SK-N-SH treated with all-trans-retinoic acid at 6 μM for 48 hours (cell line): Measurements from ENCODE around the gene HTR2B.

Experiments used
- ATAC-seq: fragments of 200-7000 bp; cut with Tn5 transposase; 3 replicates; pipeline ENCODE4 v1.9.1; 2020; ENCODE audit warnings: mild to moderate bottlenecking, moderate library complexity
- ARNTL ChIP-seq: fragments of 450-650 bp; formaldehyde crosslinking; IDR thresholded peaks from 2 replicates; pipeline ENCODE4 v1.5.0; 2020; ENCODE audit warnings: low read depth, mild to moderate bottlenecking, moderate library complexity, borderline replicate concordance
- BACH2 ChIP-seq: fragments of 250-450 bp; sonication (Bioruptor Pico); IDR thresholded peaks from 2 replicates; pipeline ENCODE4 v1.9.0; 2021; ENCODE audit warnings: mild to moderate bottlenecking, borderline replicate concordance
- CSDC2 ChIP-seq: fragments of 250-450 bp; sonication (Bioruptor Pico); IDR thresholded peaks from 2 replicates; pipeline ENCODE4 v1.5.0; 2020; ENCODE audit warnings: mild to moderate bottlenecking, moderate library complexity
- ESRRG ChIP-seq: fragments of 250-450 bp; sonication (Bioruptor Pico); IDR thresholded peaks from 2 replicates; pipeline ENCODE4 v1.6.1; 2021; ENCODE audit warnings: mild to moderate bottlenecking
- GLIS3 ChIP-seq: fragments of 250-450 bp; sonication (Bioruptor Pico); IDR thresholded peaks from 2 replicates; pipeline ENCODE4 v1.5.0; 2020; ENCODE audit warnings: mild to moderate bottlenecking, moderate library complexity
- ISL1 ChIP-seq: fragments of 250-450 bp; sonication (Bioruptor Pico); IDR thresholded peaks from 2 replicates; pipeline ENCODE4 v2.1.2; 2022; ENCODE audit warnings: mild to moderate bottlenecking, moderate library complexity
- OSR1 ChIP-seq: fragments of 250-450 bp; sonication (Bioruptor Pico); IDR thresholded peaks from 2 replicates; pipeline ENCODE4 v1.8.0; 2022; ENCODE audit warnings: moderate library complexity, mild to moderate bottlenecking, inconsistent platforms
- PPARA ChIP-seq: fragments of 250-450 bp; sonication (Bioruptor Pico); IDR thresholded peaks from 2 replicates; pipeline ENCODE4 v1.5.0; 2020; ENCODE audit warnings: mild to moderate bottlenecking, borderline replicate concordance
- RARB ChIP-seq: fragments of 250-450 bp; sonication (Bioruptor Pico); IDR thresholded peaks from 2 replicates; pipeline ENCODE4 v1.8.0; 2021; ENCODE audit warnings: mild to moderate bottlenecking, moderate library complexity
- SNAI2 ChIP-seq: fragments of 250-450 bp; sonication (Bioruptor Pico); IDR thresholded peaks from 2 replicates; pipeline ENCODE4 v1.5.0; 2020; ENCODE audit warnings: mild to moderate bottlenecking, moderate library complexity
- TCF4 ChIP-seq: fragments of 250-450 bp; sonication (Bioruptor Pico); IDR thresholded peaks from 2 replicates; pipeline ENCODE4 v1.8.0; 2021; ENCODE audit warnings: mild to moderate bottlenecking, moderate library complexity, borderline replicate concordance
- TOX ChIP-seq: fragments of 250-450 bp; sonication (Bioruptor Pico); IDR thresholded peaks from 2 replicates; pipeline ENCODE4 v1.8.0; 2021; ENCODE audit warnings: mild to moderate bottlenecking, moderate library complexity, borderline replicate concordance
- ZC3H10 ChIP-seq: fragments of 250-450 bp; sonication (Bioruptor Pico); IDR thresholded peaks from 2 replicates; pipeline ENCODE4 v1.5.1; 2021; ENCODE audit warnings: mild to moderate bottlenecking, moderate library complexity
- ZFP3 ChIP-seq: fragments of 250-450 bp; sonication (Bioruptor Pico); IDR thresholded peaks from 2 replicates; pipeline ENCODE4 v1.5.0; 2020; ENCODE audit warnings: mild to moderate bottlenecking, moderate library complexity
- ZFP30 ChIP-seq: fragments of 450-650 bp; formaldehyde crosslinking; IDR thresholded peaks from 2 replicates; pipeline ENCODE4 v1.5.0; 2022; ENCODE audit warnings: mild to moderate bottlenecking, moderate library complexity
- ZNF565 ChIP-seq: fragments of 450-650 bp; formaldehyde crosslinking; conservative IDR thresholded peaks from 2 replicates; pipeline ENCODE4 v1.5.0; 2020; ENCODE audit warnings: low read depth, mild to moderate bottlenecking, moderate library complexity
- ZNF70 ChIP-seq: fragments of 450-650 bp; formaldehyde crosslinking; IDR thresholded peaks from 2 replicates; pipeline ENCODE4 v1.5.0; 2020; ENCODE audit warnings: mild to moderate bottlenecking, moderate library complexity
- ZNF8 ChIP-seq: fragments of 450-650 bp; formaldehyde crosslinking; IDR thresholded peaks from 2 replicates; pipeline ENCODE4 v1.5.0; 2020; ENCODE audit warnings: mild to moderate bottlenecking, moderate library complexity
- TF ChIP-seq, protein P1 (sequence below): fragments of 250-450 bp; sonication (Bioruptor Pico); IDR thresholded peaks from 2 replicates; pipeline ENCODE4 v1.5.1; 2020; ENCODE audit warnings: low read depth, mild to moderate bottlenecking, moderate library complexity
- TF ChIP-seq, protein P2 (sequence below): fragments of 250-450 bp; sonication (Bioruptor Pico); IDR thresholded peaks from 2 replicates; pipeline ENCODE4 v1.8.0; 2020; ENCODE audit warnings: mild to moderate bottlenecking, moderate library complexity, borderline replicate concordance
- TF ChIP-seq, protein P3 (sequence below): fragments of 250-450 bp; sonication (Bioruptor Pico); IDR thresholded peaks from 2 replicates; pipeline ENCODE4 v1.8.0; 2021; ENCODE audit warnings: low read depth, mild to moderate bottlenecking, moderate library complexity, borderline replicate concordance
- TF ChIP-seq, protein P4 (sequence below): fragments of 250-450 bp; sonication (Bioruptor Pico); IDR thresholded peaks from 2 replicates; pipeline ENCODE4 v1.5.1; 2021; ENCODE audit warnings: mild to moderate bottlenecking, moderate library complexity
- TF ChIP-seq, protein P5 (sequence below): fragments of 250-450 bp; sonication (Bioruptor Pico); IDR thresholded peaks from 2 replicates; pipeline ENCODE4 v1.5.0; 2020; ENCODE audit warnings: mild to moderate bottlenecking, moderate library complexity

The HTR2B gene

DNA sequence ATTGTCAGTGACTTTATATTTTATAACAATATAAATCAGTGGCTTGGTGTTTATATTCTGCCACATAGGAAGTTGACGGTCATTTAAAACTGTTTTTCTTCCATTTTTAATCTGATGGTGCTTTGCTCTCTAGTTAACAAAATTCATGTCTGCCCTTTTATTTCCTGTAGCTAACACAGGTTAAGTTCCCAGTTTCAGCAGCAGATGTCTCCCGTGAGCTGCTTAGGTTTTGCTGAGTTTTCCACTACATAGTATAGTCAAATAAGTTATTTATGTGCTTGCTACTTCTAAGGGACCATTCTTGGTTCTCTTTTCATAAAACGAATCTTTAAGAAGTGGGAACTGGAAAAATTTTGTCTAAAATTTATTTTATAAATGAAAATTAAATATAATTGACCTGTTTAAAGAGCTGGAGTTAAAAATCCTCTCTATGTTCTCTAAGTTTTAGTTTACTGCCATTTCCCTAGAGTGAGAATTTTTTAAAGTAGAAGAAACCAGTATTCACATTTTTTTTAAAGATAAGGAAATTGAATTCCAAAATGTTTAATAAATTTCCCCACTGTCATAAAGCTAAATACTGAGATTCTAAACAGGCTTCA lies 20.6 kb downstream of the HTR2B start:
- ATAC-seq: peak; percentile 94
- TF ChIP-seq ZFP3 (CRISPR knock-in tag) (no peak), PPARA (no peak), ESRRG (no peak), ZNF565 (CRISPR knock-in tag) (no peak), SNAI2 (CRISPR knock-in tag) (no peak), TOX (CRISPR knock-in tag) (no peak), RARB (CRISPR knock-in tag) (no peak), ZC3H10 (CRISPR knock-in tag) (no peak), ZNF70 (CRISPR knock-in tag) (no peak), OSR1 (CRISPR knock-in tag) (no peak), ARNTL (no peak), BACH2 (CRISPR knock-in tag) (no peak), CSDC2 (CRISPR knock-in tag) (no peak)
- TF ChIP-seq, protein P1, sequence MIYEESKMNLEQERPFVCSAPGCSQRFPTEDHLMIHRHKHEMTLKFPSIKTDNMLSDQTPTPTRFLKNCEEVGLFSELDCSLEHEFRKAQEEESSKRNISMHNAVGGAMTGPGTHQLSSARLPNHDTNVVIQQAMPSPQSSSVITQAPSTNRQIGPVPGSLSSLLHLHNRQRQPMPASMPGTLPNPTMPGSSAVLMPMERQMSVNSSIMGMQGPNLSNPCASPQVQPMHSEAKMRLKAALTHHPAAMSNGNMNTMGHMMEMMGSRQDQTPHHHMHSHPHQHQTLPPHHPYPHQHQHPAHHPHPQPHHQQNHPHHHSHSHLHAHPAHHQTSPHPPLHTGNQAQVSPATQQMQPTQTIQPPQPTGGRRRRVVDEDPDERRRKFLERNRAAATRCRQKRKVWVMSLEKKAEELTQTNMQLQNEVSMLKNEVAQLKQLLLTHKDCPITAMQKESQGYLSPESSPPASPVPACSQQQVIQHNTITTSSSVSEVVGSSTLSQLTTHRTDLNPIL (CRISPR knock-in tag): no peak
- TF ChIP-seq, protein P2, sequence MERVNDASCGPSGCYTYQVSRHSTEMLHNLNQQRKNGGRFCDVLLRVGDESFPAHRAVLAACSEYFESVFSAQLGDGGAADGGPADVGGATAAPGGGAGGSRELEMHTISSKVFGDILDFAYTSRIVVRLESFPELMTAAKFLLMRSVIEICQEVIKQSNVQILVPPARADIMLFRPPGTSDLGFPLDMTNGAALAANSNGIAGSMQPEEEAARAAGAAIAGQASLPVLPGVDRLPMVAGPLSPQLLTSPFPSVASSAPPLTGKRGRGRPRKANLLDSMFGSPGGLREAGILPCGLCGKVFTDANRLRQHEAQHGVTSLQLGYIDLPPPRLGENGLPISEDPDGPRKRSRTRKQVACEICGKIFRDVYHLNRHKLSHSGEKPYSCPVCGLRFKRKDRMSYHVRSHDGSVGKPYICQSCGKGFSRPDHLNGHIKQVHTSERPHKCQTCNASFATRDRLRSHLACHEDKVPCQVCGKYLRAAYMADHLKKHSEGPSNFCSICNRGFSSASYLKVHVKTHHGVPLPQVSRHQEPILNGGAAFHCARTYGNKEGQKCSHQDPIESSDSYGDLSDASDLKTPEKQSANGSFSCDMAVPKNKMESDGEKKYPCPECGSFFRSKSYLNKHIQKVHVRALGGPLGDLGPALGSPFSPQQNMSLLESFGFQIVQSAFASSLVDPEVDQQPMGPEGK (CRISPR knock-in tag): no peak
- TF ChIP-seq, protein P3, sequence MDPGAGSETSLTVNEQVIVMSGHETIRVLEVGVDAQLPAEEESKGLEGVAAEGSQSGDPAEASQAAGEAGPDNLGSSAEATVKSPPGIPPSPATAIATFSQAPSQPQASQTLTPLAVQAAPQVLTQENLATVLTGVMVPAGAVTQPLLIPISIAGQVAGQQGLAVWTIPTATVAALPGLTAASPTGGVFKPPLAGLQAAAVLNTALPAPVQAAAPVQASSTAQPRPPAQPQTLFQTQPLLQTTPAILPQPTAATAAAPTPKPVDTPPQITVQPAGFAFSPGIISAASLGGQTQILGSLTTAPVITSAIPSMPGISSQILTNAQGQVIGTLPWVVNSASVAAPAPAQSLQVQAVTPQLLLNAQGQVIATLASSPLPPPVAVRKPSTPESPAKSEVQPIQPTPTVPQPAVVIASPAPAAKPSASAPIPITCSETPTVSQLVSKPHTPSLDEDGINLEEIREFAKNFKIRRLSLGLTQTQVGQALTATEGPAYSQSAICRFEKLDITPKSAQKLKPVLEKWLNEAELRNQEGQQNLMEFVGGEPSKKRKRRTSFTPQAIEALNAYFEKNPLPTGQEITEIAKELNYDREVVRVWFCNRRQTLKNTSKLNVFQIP (CRISPR knock-in tag): no peak
- TF ChIP-seq, protein P4, sequence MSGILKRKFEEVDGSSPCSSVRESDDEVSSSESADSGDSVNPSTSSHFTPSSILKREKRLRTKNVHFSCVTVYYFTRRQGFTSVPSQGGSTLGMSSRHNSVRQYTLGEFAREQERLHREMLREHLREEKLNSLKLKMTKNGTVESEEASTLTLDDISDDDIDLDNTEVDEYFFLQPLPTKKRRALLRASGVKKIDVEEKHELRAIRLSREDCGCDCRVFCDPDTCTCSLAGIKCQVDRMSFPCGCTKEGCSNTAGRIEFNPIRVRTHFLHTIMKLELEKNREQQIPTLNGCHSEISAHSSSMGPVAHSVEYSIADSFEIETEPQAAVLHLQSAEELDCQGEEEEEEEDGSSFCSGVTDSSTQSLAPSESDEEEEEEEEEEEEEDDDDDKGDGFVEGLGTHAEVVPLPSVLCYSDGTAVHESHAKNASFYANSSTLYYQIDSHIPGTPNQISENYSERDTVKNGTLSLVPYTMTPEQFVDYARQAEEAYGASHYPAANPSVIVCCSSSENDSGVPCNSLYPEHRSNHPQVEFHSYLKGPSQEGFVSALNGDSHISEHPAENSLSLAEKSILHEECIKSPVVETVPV: no peak

DNA sequence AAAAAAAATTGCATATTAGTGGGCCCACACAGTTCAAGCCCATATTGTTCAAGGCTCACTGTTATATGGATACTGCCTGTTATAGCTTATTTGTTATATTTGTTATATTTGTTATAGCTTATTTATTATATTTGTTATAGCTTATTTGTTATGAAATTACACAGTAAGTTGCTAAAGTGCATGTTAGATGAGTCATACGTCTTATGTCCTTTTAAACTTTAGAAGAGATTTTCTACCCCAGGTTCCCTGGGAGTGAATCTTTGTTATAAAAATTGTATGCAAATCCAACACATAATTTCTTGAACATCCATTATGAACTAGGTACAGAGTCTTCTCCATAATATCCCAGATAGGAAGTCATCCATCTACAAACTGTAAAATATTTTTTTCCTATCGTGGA lies 22.1 kb downstream of the HTR2B start:
- ATAC-seq: peak; percentile 11; the same call in 1 of the 3 replicates
- TF ChIP-seq, protein P4: no peak
- TF ChIP-seq ZFP3 (CRISPR knock-in tag): no peak
- TF ChIP-seq GLIS3 (CRISPR knock-in tag): no peak
- no peak for TF ChIP-seq ESRRG
- TF ChIP-seq, protein P5, sequence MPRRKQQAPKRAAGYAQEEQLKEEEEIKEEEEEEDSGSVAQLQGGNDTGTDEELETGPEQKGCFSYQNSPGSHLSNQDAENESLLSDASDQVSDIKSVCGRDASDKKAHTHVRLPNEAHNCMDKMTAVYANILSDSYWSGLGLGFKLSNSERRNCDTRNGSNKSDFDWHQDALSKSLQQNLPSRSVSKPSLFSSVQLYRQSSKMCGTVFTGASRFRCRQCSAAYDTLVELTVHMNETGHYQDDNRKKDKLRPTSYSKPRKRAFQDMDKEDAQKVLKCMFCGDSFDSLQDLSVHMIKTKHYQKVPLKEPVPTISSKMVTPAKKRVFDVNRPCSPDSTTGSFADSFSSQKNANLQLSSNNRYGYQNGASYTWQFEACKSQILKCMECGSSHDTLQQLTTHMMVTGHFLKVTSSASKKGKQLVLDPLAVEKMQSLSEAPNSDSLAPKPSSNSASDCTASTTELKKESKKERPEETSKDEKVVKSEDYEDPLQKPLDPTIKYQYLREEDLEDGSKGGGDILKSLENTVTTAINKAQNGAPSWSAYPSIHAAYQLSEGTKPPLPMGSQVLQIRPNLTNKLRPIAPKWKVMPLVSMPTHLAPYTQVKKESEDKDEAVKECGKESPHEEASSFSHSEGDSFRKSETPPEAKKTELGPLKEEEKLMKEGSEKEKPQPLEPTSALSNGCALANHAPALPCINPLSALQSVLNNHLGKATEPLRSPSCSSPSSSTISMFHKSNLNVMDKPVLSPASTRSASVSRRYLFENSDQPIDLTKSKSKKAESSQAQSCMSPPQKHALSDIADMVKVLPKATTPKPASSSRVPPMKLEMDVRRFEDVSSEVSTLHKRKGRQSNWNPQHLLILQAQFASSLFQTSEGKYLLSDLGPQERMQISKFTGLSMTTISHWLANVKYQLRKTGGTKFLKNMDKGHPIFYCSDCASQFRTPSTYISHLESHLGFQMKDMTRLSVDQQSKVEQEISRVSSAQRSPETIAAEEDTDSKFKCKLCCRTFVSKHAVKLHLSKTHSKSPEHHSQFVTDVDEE (CRISPR knock-in tag): no peak
- no peak for TF ChIP-seq ARNTL
- no peak for TF ChIP-seq ISL1 (CRISPR knock-in tag)
- no peak for TF ChIP-seq BACH2 (CRISPR knock-in tag)
- no peak for TF ChIP-seq TCF4 (CRISPR knock-in tag)
- TF ChIP-seq, protein P3 (CRISPR knock-in tag): no peak
- no peak for TF ChIP-seq ZFP30 (CRISPR knock-in tag)
- TF ChIP-seq ZNF565 (CRISPR knock-in tag): no peak
- TF ChIP-seq RARB (CRISPR knock-in tag): no peak
- TF ChIP-seq ZNF8 (CRISPR knock-in tag): no peak
- TF ChIP-seq, protein P1 (CRISPR knock-in tag): no peak
- TF ChIP-seq, protein P2 (CRISPR knock-in tag): no peak
- TF ChIP-seq OSR1 (CRISPR knock-in tag): no peak
